BLaER1 treated with 17β-estradiol and CSF1 and Interleukin-3, amounts not matched to agents 10 nM and 100 nM (cell line): ENCODE data around the gene KCNH3.
A peak's percentile ranks its signal among the peaks of the same experiment; 100 is the strongest.

Experiments used
- H3K27ac ChIP-seq, 11 experiments: shearing (Covaris generic); formaldehyde crosslinking; 2 replicates each; pipeline ENCODE4 v1.8.1; 2022
- H3K27me3 ChIP-seq, 11 experiments: shearing (Covaris generic); formaldehyde crosslinking; 2 replicates each; pipeline ENCODE4 v1.8.1; 2022
- H3K36me3 ChIP-seq, 11 experiments: shearing (Covaris generic); formaldehyde crosslinking; 2 replicates each; pipeline ENCODE4 v1.8.1; 2022
- H3K4me1 ChIP-seq, 10 experiments: shearing (Covaris generic); formaldehyde crosslinking; 2 replicates each; pipeline ENCODE4 v1.8.1; 2022
- H3K4me2 ChIP-seq, 11 experiments: shearing (Covaris generic); formaldehyde crosslinking; 2 replicates each; pipeline ENCODE4 v1.8.1; 2022
- H3K4me3 ChIP-seq, 10 experiments: shearing (Covaris generic); formaldehyde crosslinking; 2 replicates each; pipeline ENCODE4 v1.8.1; 2022
- H3K9ac ChIP-seq, 11 experiments: shearing (Covaris generic); formaldehyde crosslinking; 2 replicates each; pipeline ENCODE4 v1.8.1; 2022
- H3K9me3 ChIP-seq, 11 experiments: shearing (Covaris generic); formaldehyde crosslinking; replicated peaks in 1 of 11; 2 replicates each; pipeline ENCODE4 v1.8.1; 2022
- H4K20me1 ChIP-seq, 11 experiments: shearing (Covaris generic); formaldehyde crosslinking; 2 replicates each; pipeline ENCODE4 v1.8.1; 2022
- Cebpa-rat ChIP-seq, 11 experiments: shearing (Covaris generic); IDR thresholded peaks; 2 replicates each; pipeline ENCODE4 v1.8.1; 2022

KCNH3 gene, protein sequence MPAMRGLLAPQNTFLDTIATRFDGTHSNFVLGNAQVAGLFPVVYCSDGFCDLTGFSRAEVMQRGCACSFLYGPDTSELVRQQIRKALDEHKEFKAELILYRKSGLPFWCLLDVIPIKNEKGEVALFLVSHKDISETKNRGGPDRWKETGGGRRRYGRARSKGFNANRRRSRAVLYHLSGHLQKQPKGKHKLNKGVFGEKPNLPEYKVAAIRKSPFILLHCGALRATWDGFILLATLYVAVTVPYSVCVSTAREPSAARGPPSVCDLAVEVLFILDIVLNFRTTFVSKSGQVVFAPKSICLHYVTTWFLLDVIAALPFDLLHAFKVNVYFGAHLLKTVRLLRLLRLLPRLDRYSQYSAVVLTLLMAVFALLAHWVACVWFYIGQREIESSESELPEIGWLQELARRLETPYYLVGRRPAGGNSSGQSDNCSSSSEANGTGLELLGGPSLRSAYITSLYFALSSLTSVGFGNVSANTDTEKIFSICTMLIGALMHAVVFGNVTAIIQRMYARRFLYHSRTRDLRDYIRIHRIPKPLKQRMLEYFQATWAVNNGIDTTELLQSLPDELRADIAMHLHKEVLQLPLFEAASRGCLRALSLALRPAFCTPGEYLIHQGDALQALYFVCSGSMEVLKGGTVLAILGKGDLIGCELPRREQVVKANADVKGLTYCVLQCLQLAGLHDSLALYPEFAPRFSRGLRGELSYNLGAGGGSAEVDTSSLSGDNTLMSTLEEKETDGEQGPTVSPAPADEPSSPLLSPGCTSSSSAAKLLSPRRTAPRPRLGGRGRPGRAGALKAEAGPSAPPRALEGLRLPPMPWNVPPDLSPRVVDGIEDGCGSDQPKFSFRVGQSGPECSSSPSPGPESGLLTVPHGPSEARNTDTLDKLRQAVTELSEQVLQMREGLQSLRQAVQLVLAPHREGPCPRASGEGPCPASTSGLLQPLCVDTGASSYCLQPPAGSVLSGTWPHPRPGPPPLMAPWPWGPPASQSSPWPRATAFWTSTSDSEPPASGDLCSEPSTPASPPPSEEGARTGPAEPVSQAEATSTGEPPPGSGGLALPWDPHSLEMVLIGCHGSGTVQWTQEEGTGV

DNA sequence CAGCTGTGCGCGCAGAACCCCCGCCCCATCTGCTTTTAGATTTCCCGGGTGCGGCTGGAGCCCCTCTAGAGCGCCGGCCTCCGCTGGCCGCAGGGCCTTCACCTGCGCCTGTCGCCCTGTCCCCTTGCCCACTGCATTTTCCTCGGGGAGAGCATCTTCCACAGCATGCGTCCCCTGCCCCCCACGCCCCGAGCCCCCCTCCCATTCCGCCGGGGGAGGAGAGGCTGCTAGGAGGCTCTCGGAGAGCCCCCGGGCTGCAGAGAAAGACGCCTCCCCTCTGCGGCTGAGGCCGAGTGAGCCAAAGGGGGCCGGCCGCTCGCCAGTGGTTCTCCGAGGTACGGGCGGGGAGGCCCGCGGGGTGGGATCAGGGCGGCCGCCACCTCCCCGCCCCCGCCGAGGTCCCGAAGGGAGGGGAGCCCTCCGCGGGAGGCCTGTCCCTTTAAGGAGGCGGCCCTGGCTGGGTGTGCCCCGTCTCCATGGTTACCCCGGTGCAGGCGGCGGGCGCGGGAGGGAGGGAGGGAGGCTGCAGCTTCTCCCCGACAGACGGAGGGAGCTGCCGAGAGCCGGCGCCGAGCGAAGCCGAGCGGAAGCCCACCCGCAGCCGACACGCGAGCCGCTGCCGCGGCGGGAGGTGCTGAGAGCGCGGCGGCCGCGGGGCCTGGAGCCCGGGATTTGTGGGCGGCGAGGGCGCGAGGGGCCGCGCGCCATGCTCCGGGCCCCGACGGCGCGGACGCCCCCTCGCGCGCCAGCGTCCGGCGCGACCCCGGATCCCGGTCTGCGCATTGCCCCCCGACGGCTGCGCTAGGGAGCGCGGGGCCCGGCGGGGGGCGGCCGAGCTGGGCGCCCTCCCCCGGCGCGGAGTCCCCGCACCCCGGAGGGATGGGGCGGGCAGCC, at the start of gene KCNH3:
Gene KCNH3 (plus strand): TSS at position 521 of the 894 bp plus-strand sequence. CDS start 387 bp downstream, outside the sequence.
- Histone ChIP-seq H3K27ac (peak within 1 kb of the TSS in 1 of 11 experiments; percentile 25; a peak in 1 of 22 replicates), H3K9me3 (no peaks in the 10 kb centered on the region), H4K20me1 (peaks cover 0 to 66% (median 38%) of the 10 kb centered on the region in 11 experiments; a peak in 18 of 22 replicates), H3K27me3 (peaks cover 72 to 90% (median 82%) of the 10 kb centered on the region in 11 experiments), H3K36me3 (no peaks in the 10 kb centered on the region), H3K4me1 (peaks cover 24 to 54% (median 49%) of the 10 kb centered on the region in 10 experiments; a peak in 19 of 20 replicates), H3K4me2 (peak within 1 kb of the TSS; percentile 76 to 100 (median 94)), H3K4me3 (peak within 1 kb of the TSS; percentile 51 to 71 (median 58)), H3K9ac (peak within 1 kb of the TSS in 10 of 11 experiments; percentile 13 to 66 (median 48); a peak in 17 of 22 replicates)
- TF ChIP-seq Cebpa-rat (IDR thresholded peaks at IDR 0.05) = no peak

- H3K27me3 ChIP-seq = no peaks in the 10 kb centered on the region
- peaks cover 8 to 20% (median 11%) of the 10 kb centered on the region in 10 experiments for H3K4me1 ChIP-seq
- H3K9ac ChIP-seq = no peak overlapping the region
These were observed 49.7 kb upstream of the KCNH3 start for GRCh38 chr12:49489154-49489553.

DNA sequence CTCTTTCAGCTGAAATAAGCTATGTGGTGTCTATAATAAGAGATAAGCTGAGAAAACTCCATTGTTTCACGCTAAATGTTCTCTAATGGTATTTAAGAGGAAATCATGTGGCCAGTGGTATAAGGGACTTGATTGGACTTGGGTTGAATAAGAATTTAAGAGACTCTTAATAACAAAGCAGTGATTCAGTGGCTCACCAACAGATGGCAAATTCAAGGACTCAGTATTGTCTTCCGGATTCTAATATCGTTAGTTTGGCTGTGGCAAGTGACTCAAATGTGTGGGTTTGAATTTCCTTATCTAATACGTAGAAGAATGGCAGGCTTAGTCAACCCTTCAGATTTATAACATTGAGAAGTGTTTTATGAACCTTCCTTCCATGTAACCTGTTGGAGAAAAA, 49.1 kb upstream of the KCNH3 start:
- no peaks in the 10 kb centered on the region for H3K27me3 ChIP-seq
- no peak overlapping the region for H3K4me2 ChIP-seq
- no peak overlapping the region for H3K9ac ChIP-seq
- no peaks in the 10 kb centered on the region for H3K9me3 ChIP-seq
- TF ChIP-seq Cebpa-rat (IDR thresholded peaks at IDR 0.05) = no peak
- peaks cover 45 to 85% (median 62%) of the 10 kb centered on the region in 11 experiments for H3K36me3 ChIP-seq
- H3K4me3 ChIP-seq = no peak overlapping the region
- peaks cover 8 to 20% (median 11%) of the 10 kb centered on the region in 10 experiments for H3K4me1 ChIP-seq
- H4K20me1 ChIP-seq = peaks cover 0 to 12% (median 0%) of the 10 kb centered on the region in 11 experiments; a peak in 6 of 22 replicates
- H3K27ac ChIP-seq = no peak overlapping the region

More at GRCh38 chr12:49489154-49489553, 49.7 kb upstream of the KCNH3 start:
- no peak overlapping the region for H3K4me3 ChIP-seq
- H3K4me2 ChIP-seq = no peak overlapping the region
- peaks cover 0 to 12% (median 0%) of the 10 kb centered on the region in 11 experiments; a peak in 6 of 22 replicates for H4K20me1 ChIP-seq
- TF ChIP-seq Cebpa-rat (IDR thresholded peaks at IDR 0.05) = no peak
- H3K36me3 ChIP-seq = peaks cover 47 to 87% (median 64%) of the 10 kb centered on the region in 11 experiments
- no peaks in the 10 kb centered on the region for H3K9me3 ChIP-seq
- H3K27ac ChIP-seq = no peak overlapping the region

- no peak overlapping the region for H3K27ac ChIP-seq
These were observed 47.0 kb upstream of the KCNH3 start for GRCh38 chr12:49491823-49492222.

GRCh38 chr12:49493900-49494299, 44.9 kb upstream of the KCNH3 start:
- Histone ChIP-seq H3K27ac (no peak overlapping the region), H3K36me3 (peaks cover 56 to 90% (median 66%) of the 10 kb centered on the region in 11 experiments), H3K9me3 (no peaks in the 10 kb centered on the region), H4K20me1 (no peaks in the 10 kb centered on the region), H3K27me3 (no peaks in the 10 kb centered on the region), H3K4me2 (no peak overlapping the region), H3K4me3 (no peak overlapping the region), H3K9ac (no peak overlapping the region), H3K4me1 (no peaks in the 10 kb centered on the region)
- TF ChIP-seq Cebpa-rat (IDR thresholded peaks at IDR 0.05) = no peak

More at GRCh38 chr12:49491823-49492222, 47.0 kb upstream of the KCNH3 start:
- H4K20me1 ChIP-seq = peaks cover 0 to 12% (median 0%) of the 10 kb centered on the region in 11 experiments; a peak in 6 of 22 replicates
- peaks cover 51 to 85% (median 64%) of the 10 kb centered on the region in 11 experiments for H3K36me3 ChIP-seq
- no peak for TF ChIP-seq Cebpa-rat (IDR thresholded peaks at IDR 0.05)
- peaks cover 8 to 15% (median 11%) of the 10 kb centered on the region in 10 experiments for H3K4me1 ChIP-seq
- no peak overlapping the region for H3K9ac ChIP-seq
- H3K4me2 ChIP-seq = no peak overlapping the region
- H3K4me3 ChIP-seq = no peak overlapping the region
- H3K9me3 ChIP-seq = no peaks in the 10 kb centered on the region
- no peaks in the 10 kb centered on the region for H3K27me3 ChIP-seq

DNA sequence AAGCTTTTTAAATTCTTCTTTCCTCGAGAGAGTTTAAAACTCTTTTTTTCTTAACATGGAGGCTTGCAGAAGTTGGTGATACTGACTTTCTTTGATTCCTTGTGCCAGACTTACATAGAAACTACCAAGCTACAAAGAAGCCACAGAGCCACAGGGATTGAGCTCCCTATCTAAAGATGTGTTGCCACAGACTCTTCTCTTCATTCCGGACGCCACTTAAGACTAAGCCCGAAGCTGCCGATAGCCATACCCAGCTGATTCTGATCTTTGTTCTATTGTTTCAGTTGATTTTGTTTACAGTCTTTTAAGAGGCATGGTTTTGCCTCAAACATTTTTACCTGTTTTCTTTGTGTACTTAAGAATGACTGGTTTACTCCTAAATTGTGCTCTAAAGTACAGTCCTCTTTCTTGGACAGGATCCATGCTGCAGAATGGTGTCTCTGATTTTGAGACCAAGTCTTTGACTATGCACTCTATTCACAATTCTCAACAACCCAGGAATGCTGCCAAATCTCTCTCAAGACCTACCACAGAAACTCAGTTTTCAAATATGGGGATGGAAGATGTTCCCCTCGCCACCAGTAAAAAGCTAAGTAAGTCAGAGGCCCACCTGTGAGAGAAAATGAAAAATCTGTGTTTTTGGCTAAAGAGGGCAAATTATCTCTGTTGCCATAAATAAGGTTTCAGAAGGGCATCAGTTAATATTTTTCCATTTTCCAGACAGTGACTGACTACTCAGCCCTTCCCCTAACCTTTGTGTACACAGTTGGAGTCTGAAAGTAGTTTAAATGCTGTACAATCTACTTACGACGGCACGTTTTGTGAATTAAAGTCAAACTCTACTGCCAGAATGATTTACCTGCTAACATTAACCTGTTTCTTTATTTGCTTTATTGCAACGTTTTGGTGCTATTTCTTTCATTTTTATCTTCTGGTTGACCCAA, 42.1 kb upstream of the KCNH3 start:
- Histone ChIP-seq H3K4me3 (no peak overlapping the region), H3K4me2 (no peak overlapping the region), H3K27me3 (no peaks in the 10 kb centered on the region), H3K9me3 (no peaks in the 10 kb centered on the region), H3K36me3 (peaks cover 63 to 90% (median 73%) of the 10 kb centered on the region in 11 experiments), H3K9ac (no peak overlapping the region), H3K27ac (no peak overlapping the region), H3K4me1 (peaks cover 0 to 6% (median 0%) of the 10 kb centered on the region in 10 experiments; a peak in 6 of 20 replicates), H4K20me1 (no peaks in the 10 kb centered on the region)
- no peak for TF ChIP-seq Cebpa-rat (IDR thresholded peaks at IDR 0.05)

GRCh38 chr12:49501895-49502294, 36.9 kb upstream of the KCNH3 start:
- H3K9ac ChIP-seq = no peak overlapping the region
- H3K9me3 ChIP-seq = no peaks in the 10 kb centered on the region
- H3K4me3 ChIP-seq = no peak overlapping the region
- H3K27ac ChIP-seq = no peak overlapping the region
- no peak for TF ChIP-seq Cebpa-rat (IDR thresholded peaks at IDR 0.05)
- no peak overlapping the region for H3K4me2 ChIP-seq
- H4K20me1 ChIP-seq = no peaks in the 10 kb centered on the region
- peaks cover 57 to 94% (median 78%) of the 10 kb centered on the region in 11 experiments for H3K36me3 ChIP-seq
- peaks cover 0 to 8% (median 0%) of the 10 kb centered on the region in 10 experiments; a peak in 6 of 20 replicates for H3K4me1 ChIP-seq
- H3K27me3 ChIP-seq = no peaks in the 10 kb centered on the region
